Heart left ventricle (tissue), 13 donors: ENCODE measurements around the gene MAPK12.

Experiments
- CTCF ChIP-seq, 12 donors: fragments of 200-600 bp; sonication (generic) in 4 of 12; IDR thresholded peaks; one replicate each; pipeline versions ENCODE4 v1.5.0 to v1.8.0; 2018 to 2022; ENCODE audit warnings: antibody characterized with exemption in 12 of 12, mild to moderate bottlenecking in 5 of 12
- POLR2A ChIP-seq, 2 donors: fragments of 450-650 bp; IDR thresholded peaks; one replicate each; pipeline ENCODE4 v1.6.1; 2017; ENCODE audit warnings: antibody characterized with exemption in 2 of 2, mild to moderate bottlenecking in 2 of 2, moderate library complexity in 2 of 2
- donor health status: ischemic (EF 13 %, LVEDD 7.1; RV severe dilation, severe dysfunction).
- donor health status: DM: no; HTN: yes; CAD: no.
- donor health status: DM: no; HTN: no; CAD: no.
- donor health status: ischemic (EF 25% LVEDD 6.9; RV normal size, moderate dysfunction).
- donor health status: ischemic (EF 25% LVEDD 5.7; RV mildly dilated, moderate dysfunction).
- donor health status: ischemic (EF 35%, LVEDD 5.7; RV mildly dilated, moderate dysfunction).
- donor health status: nonischemic (EF 11% LVEDD 7.7; RV severe dilation, severe dysfunction).
- donor health status: DM: yes; HTN: yes; CAD: no.
- donor health status: PGD.
- donor health status: ischemic (EF 29% LVEDD 5.4; RV normal size, mild dysfunction).
- donor health status: nonischemic (EF 23%, LVEDD 6.1; RV moderate dilation, normal function).

DNA sequence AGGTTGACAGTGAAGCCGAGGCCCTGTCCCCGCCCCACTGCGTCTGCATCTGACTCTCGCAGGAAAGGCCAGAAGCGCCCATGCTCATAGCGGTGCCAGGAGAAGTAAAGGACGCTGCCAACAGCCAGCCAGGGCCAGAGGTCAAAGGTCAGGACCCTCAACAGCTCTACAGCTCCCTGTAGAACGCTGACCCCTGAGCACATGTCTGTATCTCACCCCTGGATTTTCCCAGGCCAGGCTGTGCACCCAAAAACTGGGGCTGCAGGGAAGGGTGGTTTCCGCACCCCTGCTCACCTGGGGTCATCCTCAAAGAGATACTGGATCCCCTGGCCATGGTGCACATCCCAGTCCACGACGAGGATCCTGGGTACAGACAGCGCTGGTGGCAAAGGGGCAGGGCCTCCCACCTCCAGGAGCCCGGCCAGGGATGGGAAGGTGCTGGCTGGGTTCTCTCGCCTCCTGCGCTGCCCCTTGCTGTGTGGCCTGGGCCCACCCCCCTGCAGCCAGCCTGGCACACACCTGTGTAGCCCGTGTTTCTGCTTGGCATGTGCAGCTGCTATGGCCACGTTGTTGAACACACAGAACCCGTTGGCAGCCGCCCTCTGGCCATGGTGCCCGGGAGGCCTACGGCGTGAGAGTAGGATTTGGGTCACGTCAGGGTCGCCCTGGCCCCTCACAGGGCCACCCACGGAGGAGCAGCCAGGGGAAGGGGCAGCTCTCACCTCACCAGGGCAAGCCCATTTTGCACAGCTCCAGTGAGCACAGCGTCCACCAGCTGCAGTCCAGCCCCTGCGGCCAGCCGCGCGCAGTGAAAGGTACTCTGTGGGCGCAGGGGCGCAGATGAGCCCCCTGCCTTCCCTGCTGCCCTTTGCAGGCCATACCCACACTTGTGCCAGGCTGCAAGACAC, 11.9 kb downstream of the MAPK12 start:
- TF ChIP-seq POLR2A (IDR thresholded peaks at IDR 0.05) (no peak), CTCF (IDR thresholded peaks at IDR 0.05) (no peak)
